A204.1 (cell line): ENCODE data around the gene ELP1.

Experiments used
- FAIRE-seq: peaks from 2 replicates; lab custom pipeline; 2012; peaks lifted over from hg19 to GRCh38; lab: Jason Lieb, UNC

Gene ELP1

GRCh38 chr9:108880738-108881316, 53.1 kb downstream of the ELP1 start:
- no peak for FAIRE-seq

GRCh38 chr9:108877524-108877923, 56.4 kb downstream of the ELP1 start:
- FAIRE-seq: no peak

GRCh38 chr9:108876425-108876824, 57.5 kb downstream of the ELP1 start:
- no peak for FAIRE-seq

- no peak for FAIRE-seq
These were observed 59.7 kb downstream of the ELP1 start for GRCh38 chr9:108874058-108874788.

- no peak for FAIRE-seq
These were observed 64.7 kb downstream of the ELP1 start for GRCh38 chr9:108869092-108869725.

GRCh38 chr9:108867829-108868228, 66.1 kb downstream of the ELP1 start:
- no peak for FAIRE-seq

GRCh38 chr9:108867116-108867515, 66.8 kb downstream of the ELP1 start:
- FAIRE-seq: no peak

- no peak for FAIRE-seq
These were observed 67.9 kb downstream of the ELP1 start for GRCh38 chr9:108866001-108866420.

- no peak for FAIRE-seq
These were observed 68.9 kb downstream of the ELP1 start for GRCh38 chr9:108865037-108865436.

- no peak for FAIRE-seq
These were observed 69.5 kb downstream of the ELP1 start for GRCh38 chr9:108864446-108864845.

- FAIRE-seq: no peak
These were observed 70.0 kb downstream of the ELP1 start for GRCh38 chr9:108863891-108864290.

- FAIRE-seq: no peak
These were observed 71.9 kb downstream of the ELP1 start, which contains the start of gene ACTL7A for GRCh38 chr9:108861997-108862396. Gene ACTL7A, plus strand, starts transcription at chr9:108862266. Its CDS starts 57 bp downstream, at chr9:108862323.

GRCh38 chr9:108861464-108861863, 72.5 kb downstream of the ELP1 start:
- FAIRE-seq: no peak

- FAIRE-seq: no peak
These were observed 73.2 kb downstream of the ELP1 start for GRCh38 chr9:108860764-108861163.

GRCh38 chr9:108860354-108860753, 73.6 kb downstream of the ELP1 start:
- no peak for FAIRE-seq

GRCh38 chr9:108859459-108860114, 74.3 kb downstream of the ELP1 start:
- no peak for FAIRE-seq

- no peak for FAIRE-seq
These were observed 76.4 kb downstream of the ELP1 start for GRCh38 chr9:108857572-108857971.

GRCh38 chr9:108855888-108856287, 78.0 kb downstream of the ELP1 start, which contains the start of gene ACTL7B:
Gene ACTL7B, minus strand, starts transcription at chr9:108855986. Its CDS starts 56 bp downstream, at chr9:108855930.
- FAIRE-seq: no peak

- FAIRE-seq: no peak
These were observed 78.4 kb downstream of the ELP1 start for GRCh38 chr9:108855529-108855886.

GRCh38 chr9:108854641-108855528, 79.0 kb downstream of the ELP1 start:
- no peak for FAIRE-seq

- no peak for FAIRE-seq
These were observed 79.8 kb downstream of the ELP1 start for GRCh38 chr9:108854094-108854493.

GRCh38 chr9:108852079-108852478, 81.8 kb downstream of the ELP1 start:
- no peak for FAIRE-seq
